ENCODE measurements around the gene MTARC1.

- TF ChIP-seq CTCF (IDR thresholded peaks at IDR 0.05; ENCODE audit: low read depth, low read length) (no peak), EZH2phosphoT487 (IDR thresholded peaks at IDR 0.05; ENCODE audit: low read depth) (no peak)
Observed at GRCh38 chr1:220768126-220768601, 18.5 kb upstream of the MTARC1 start.
